CD14-positive monocyte (primary cell): ENCODE results near the gene ITPR1. TPM values are rescaled to one million over a fixed set of nuclear protein-coding genes. Genes with fewer than 3 reads are reported as not detected.

ENCODE experiments used
- DNase-seq, 3 donors: peaks; one replicate each; pipeline ENCODE4 v3.0.0-alpha.2; 2011 to 2022
- H2AFZ ChIP-seq: 2 replicates; pipeline ENCODE4 v1.6.0; 2012; ENCODE audit warnings: mild to moderate bottlenecking, low read depth, low read length, inconsistent platforms; ENCODE audit not compliant: insufficient read depth, poor library complexity, severe bottlenecking
- H3K27ac ChIP-seq, 2 donors: 1 replicate in 1 of 2; 2 replicates in 1 of 2; pipeline ENCODE4 v1.5.1; 2012 to 2013; ENCODE audit warnings: low read length in 2 of 2, control low read depth in 1 of 2, inconsistent platforms in 1 of 2, low read depth in 1 of 2, mild to moderate bottlenecking in 1 of 2
- H3K27me3 ChIP-seq, 2 donors: one replicate each; pipeline versions ENCODE4 v1.6.0 to v1.6.1; 2011 to 2013; ENCODE audit warnings: low read length in 2 of 2; ENCODE audit not compliant: control insufficient read depth in 2 of 2, insufficient read depth in 2 of 2
- H3K36me3 ChIP-seq, 2 donors: replicated peaks in 1 of 2; 1 replicate in 1 of 2; 2 replicates in 1 of 2; pipeline versions ENCODE4 v1.5.1 to v1.6.1; 2012 to 2013; ENCODE audit warnings: low read length in 2 of 2, control low read depth in 1 of 2, inconsistent platforms in 1 of 2, mild to moderate bottlenecking in 1 of 2; ENCODE audit not compliant: insufficient read depth in 2 of 2, control insufficient read depth in 1 of 2
- H3K4me1 ChIP-seq, 2 donors: 1 replicate in 1 of 2; 2 replicates in 1 of 2; pipeline versions ENCODE4 v1.5.1 to v1.6.1; 2012 to 2013; ENCODE audit warnings: low read length in 2 of 2, control low read depth in 1 of 2, inconsistent platforms in 1 of 2, mild to moderate bottlenecking in 1 of 2, moderate library complexity in 1 of 2; ENCODE audit not compliant: insufficient read depth in 2 of 2, control insufficient read depth in 1 of 2
- H3K4me2 ChIP-seq: replicated peaks from 2 replicates; pipeline ENCODE3; 2012; ENCODE audit warnings: low read length, moderate library complexity, mild to moderate bottlenecking; ENCODE audit not compliant: poor library complexity, severe bottlenecking; ENCODE audit errors: extremely low read depth
- H3K4me3 ChIP-seq, 3 experiments: fragments of 200-600 bp in 1 of 3; sonication (generic) in 1 of 3; replicated peaks in 1 of 3; 1 replicate in 2 of 3; 2 replicates in 1 of 3; pipeline ENCODE4 v1.5.1; 2011 to 2013; ENCODE audit warnings: low read length in 3 of 3, mild to moderate bottlenecking in 3 of 3, control low read depth in 2 of 3, low read depth in 2 of 3, inconsistent platforms in 1 of 3, moderate library complexity in 1 of 3
- H3K79me2 ChIP-seq: 2 replicates; pipeline ENCODE4 v1.6.0; 2012; ENCODE audit warnings: mild to moderate bottlenecking, control low read depth, inconsistent platforms, low read length, moderate library complexity; ENCODE audit not compliant: insufficient read depth
- H3K9ac ChIP-seq: 2 replicates; pipeline ENCODE4 v1.6.0; 2017; ENCODE audit warnings: low read length, mild to moderate bottlenecking; ENCODE audit not compliant: insufficient read depth, poor library complexity, severe bottlenecking
- H3K9me3 ChIP-seq, 2 donors: replicated peaks in 1 of 2; 1 replicate in 1 of 2; 2 replicates in 1 of 2; pipeline versions ENCODE4 v1.5.1 to v1.6.1; 2012 to 2013; ENCODE audit warnings: low read length in 2 of 2, control low read depth in 1 of 2; ENCODE audit not compliant: control insufficient read depth in 1 of 2, insufficient read depth in 1 of 2
- H4K20me1 ChIP-seq: 2 replicates; pipeline ENCODE4 v1.6.0; 2012; ENCODE audit warnings: mild to moderate bottlenecking, low read length, control low read depth, moderate library complexity; ENCODE audit not compliant: insufficient read depth
- H3K27ac Mint-ChIP-seq, 7 donors: one replicate each; pipeline ENCODE4 v1.8.0; 2020; ENCODE audit warnings: mild to moderate bottlenecking in 7 of 7, mixed read lengths in 7 of 7, moderate library complexity in 6 of 7, inconsistent platforms in 2 of 7
- H3K27me3 Mint-ChIP-seq, 3 donors: one replicate each; pipeline ENCODE4 v1.8.0; 2021 to 2022; ENCODE audit warnings: low read depth in 3 of 3, mild to moderate bottlenecking in 3 of 3, mixed read lengths in 3 of 3, moderate library complexity in 3 of 3, inconsistent platforms in 1 of 3
- H3K36me3 Mint-ChIP-seq, 2 donors: one replicate each; pipeline ENCODE4 v1.8.0; 2020; ENCODE audit warnings: mixed read lengths in 2 of 2, inconsistent platforms in 1 of 2, mild to moderate bottlenecking in 1 of 2
- H3K4me1 Mint-ChIP-seq: one replicate; pipeline ENCODE4 v1.8.0; 2020; ENCODE audit warnings: mild to moderate bottlenecking, mixed read lengths
- H3K4me3 Mint-ChIP-seq, 2 donors: one replicate each; pipeline ENCODE4 v1.8.0; 2020; ENCODE audit warnings: mild to moderate bottlenecking in 2 of 2, mixed read lengths in 2 of 2, moderate library complexity in 1 of 2
- H3K9me3 Mint-ChIP-seq, 7 donors: one replicate each; pipeline ENCODE4 v1.8.0; 2020 to 2022; ENCODE audit warnings: mixed read lengths in 7 of 7, mild to moderate bottlenecking in 6 of 7, moderate library complexity in 6 of 7, inconsistent platforms in 2 of 7
- WGBS: methylation state at CpG from one replicate; pipeline ENCODE4 v1.1.5; 2013; ENCODE audit warnings: missing lambda C conversion rate; ENCODE audit not compliant: insufficient coverage; 5-methylcytosine and 5-hydroxymethylcytosine counted together
- intact Hi-C, 2 donors: fragments of 100-400 bp; cut with micrococcal nuclease; formaldehyde crosslinking; loops; one replicate each; pipeline versions ENCODE4 v1.15.0 to v1.15.1; 2023
- polyA plus RNA-seq, 3 donors: library from polyadenylated mRNA; depleted of rRNA in 1 of 3; unstranded in 2 of 3; stranded (reverse) in 1 of 3; fragments of 300-500 nt in 2 of 3; fragments of >200 nt in 1 of 3; fragmentation: Illumina TruSeq in 2 of 3; gene quantifications; 1 replicate in 2 of 3; 2 replicates in 1 of 3; pipeline ENCODE4 v1.2.3, GENCODE V29; 2012 to 2021
- TF ChIP-seq, protein P1 (sequence below): fragments of 200-600 bp; IDR thresholded peaks from one replicate; pipeline ENCODE4 v1.8.0; 2022; ENCODE audit warnings: antibody characterized with exemption, mild to moderate bottlenecking

ITPR1 gene
- polyA plus RNA-seq, 3 donors = 3.2 to 21.1 (median 7.1) TPM

DNA sequence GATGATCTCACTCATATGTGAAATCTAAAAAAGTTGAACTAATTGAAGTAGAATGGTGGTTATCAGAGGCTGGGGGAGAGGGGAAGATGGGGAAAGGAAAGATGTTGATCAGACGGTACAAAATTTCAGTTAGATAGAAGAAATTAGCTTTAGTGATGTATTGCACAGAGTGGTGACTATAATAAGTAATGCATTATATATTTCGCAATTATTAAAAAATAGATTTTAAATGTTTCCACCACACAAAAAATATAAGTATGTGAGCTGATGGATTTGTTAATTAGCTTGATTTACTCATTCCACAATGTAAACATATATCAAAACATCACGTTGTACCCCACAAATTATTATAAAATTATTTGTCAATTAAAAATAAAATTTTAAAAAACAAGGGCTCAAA, 34.2 kb upstream of the ITPR1 start:
- no CpG with 5 or more reads among the region's 3 CpGs for WGBS
- peaks cover 7 to 10% of the 10 kb centered on the region in 2 donors for H3K36me3 Mint-ChIP-seq

DNA sequence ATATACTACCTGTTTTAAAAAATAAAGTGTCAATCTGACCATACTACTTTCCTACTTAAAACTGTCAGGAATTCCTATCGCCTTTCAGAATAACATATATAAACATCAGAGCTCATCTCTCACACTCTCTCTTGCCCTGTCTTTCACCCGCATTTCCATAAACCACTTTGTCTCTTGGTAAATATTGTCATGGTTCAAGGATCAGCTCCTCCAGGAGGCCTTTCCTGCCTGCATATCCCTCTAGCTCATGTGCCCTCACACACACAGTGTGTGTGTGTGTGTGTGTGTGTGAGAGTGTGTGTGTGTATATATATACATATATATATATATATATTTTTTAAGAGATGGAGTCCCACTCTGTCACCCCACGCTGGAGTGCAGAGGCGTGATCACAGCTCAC, 32.8 kb upstream of the ITPR1 start:
- peak overlapping the region in 1 of 7 donors; percentile 30 for H3K27ac Mint-ChIP-seq

More for the DNA sequence above, 34.2 kb upstream of the ITPR1 start:
- Histone ChIP-seq H3K4me1 (peaks cover 18 to 27% of the 10 kb centered on the region in 2 donors), H3K4me2 (no peak overlapping the region), H3K27me3 (no peaks in the 10 kb centered on the region), H3K9me3 (no peaks in the 10 kb centered on the region), H2AFZ (no peak overlapping the region), H3K9ac (no peak overlapping the region), H3K4me3 (no peak overlapping the region), H4K20me1 (peaks cover 7% of the 10 kb centered on the region), H3K36me3 (no peaks in the 10 kb centered on the region), H3K79me2 (peaks cover 75% of the 10 kb centered on the region), H3K27ac (no peak overlapping the region)
- DNase-seq = no peak
- intact Hi-C loops = no loop called here
- Mint-ChIP-seq H3K9me3 (peaks cover 0 to 2% (median 0%) of the 10 kb centered on the region in 7 donors), H3K4me3 (no peak overlapping the region), H3K27ac (peak overlapping the region in 2 of 7 donors; percentile 23 to 54), H3K4me1 (peaks cover 33% of the 10 kb centered on the region), H3K27me3 (peaks cover 0 to 2% (median 0%) of the 10 kb centered on the region in 3 donors)
- TF ChIP-seq, protein P1, sequence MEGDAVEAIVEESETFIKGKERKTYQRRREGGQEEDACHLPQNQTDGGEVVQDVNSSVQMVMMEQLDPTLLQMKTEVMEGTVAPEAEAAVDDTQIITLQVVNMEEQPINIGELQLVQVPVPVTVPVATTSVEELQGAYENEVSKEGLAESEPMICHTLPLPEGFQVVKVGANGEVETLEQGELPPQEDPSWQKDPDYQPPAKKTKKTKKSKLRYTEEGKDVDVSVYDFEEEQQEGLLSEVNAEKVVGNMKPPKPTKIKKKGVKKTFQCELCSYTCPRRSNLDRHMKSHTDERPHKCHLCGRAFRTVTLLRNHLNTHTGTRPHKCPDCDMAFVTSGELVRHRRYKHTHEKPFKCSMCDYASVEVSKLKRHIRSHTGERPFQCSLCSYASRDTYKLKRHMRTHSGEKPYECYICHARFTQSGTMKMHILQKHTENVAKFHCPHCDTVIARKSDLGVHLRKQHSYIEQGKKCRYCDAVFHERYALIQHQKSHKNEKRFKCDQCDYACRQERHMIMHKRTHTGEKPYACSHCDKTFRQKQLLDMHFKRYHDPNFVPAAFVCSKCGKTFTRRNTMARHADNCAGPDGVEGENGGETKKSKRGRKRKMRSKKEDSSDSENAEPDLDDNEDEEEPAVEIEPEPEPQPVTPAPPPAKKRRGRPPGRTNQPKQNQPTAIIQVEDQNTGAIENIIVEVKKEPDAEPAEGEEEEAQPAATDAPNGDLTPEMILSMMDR = no peak

More for the DNA sequence above, 32.8 kb upstream of the ITPR1 start:
- no peaks in the 10 kb centered on the region for H3K27me3 ChIP-seq
- no peak overlapping the region for H3K4me2 ChIP-seq
- TF ChIP-seq, protein P1 = no peak
- H3K27me3 Mint-ChIP-seq = peaks cover 0 to 2% (median 0%) of the 10 kb centered on the region in 3 donors
- no peak overlapping the region for H3K9ac ChIP-seq
- intact Hi-C loops = loop anchor here in 1 of 2 donors (10.0 kb wide), 1 partner anchor 54 kb away; no protein-coding TSS in a partner anchor
- peaks cover 0 to 2% (median 0%) of the 10 kb centered on the region in 7 donors for H3K9me3 Mint-ChIP-seq
- H3K4me3 Mint-ChIP-seq = no peak overlapping the region
- no peak for DNase-seq
- no peak overlapping the region for H2AFZ ChIP-seq
- peaks cover 7% of the 10 kb centered on the region for H4K20me1 ChIP-seq
- no peaks in the 10 kb centered on the region for H3K9me3 ChIP-seq
- H3K27ac ChIP-seq = no peak overlapping the region
- H3K36me3 ChIP-seq = no peaks in the 10 kb centered on the region
- 90% methylated on average over 3 of the region's 4 CpGs for WGBS
- no peak overlapping the region for H3K4me3 ChIP-seq
- H3K79me2 ChIP-seq = peaks cover 75% of the 10 kb centered on the region
- peaks cover 34% of the 10 kb centered on the region for H3K4me1 Mint-ChIP-seq
- peaks cover 11 to 13% of the 10 kb centered on the region in 2 donors for H3K36me3 Mint-ChIP-seq
- H3K4me1 ChIP-seq = peaks cover 18 to 27% of the 10 kb centered on the region in 2 donors
